ENCODE data around the gene SH2D2A. TPM values are rescaled to one million over a fixed set of nuclear protein-coding genes. Genes with fewer than 3 reads are reported as not detected.

The SH2D2A gene
- total and polyA plus RNA-seq, 2 donors (not counting 1 experiment from before 2014, with no cell fraction given), result 0.73 to 2.1 TPM

DNA sequence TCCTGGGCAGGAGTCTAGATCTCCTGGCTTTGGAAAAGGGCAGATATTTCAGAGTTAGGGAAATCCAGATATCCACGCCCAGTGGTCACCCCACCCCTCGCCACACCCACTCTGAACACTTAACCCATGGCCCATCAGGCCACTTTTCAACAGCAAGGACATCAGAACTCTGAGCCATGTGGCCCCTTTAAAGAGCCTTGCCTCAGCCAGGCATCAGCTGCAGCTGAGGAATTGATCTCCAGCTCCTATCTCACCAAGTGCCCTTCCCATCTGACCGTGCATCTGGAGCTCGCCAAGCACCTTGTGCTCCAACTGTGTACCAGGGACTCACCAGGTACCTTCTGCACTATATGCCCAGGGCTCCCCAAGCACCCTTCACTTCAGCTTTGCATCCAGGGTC, 20.2 kb upstream of the SH2D2A start:
- H3K4me1 ChIP-seq (ENCODE audit: control insufficient read depth in 2 of 2, insufficient read depth in 2 of 2, low read length in 2 of 2), result no peaks in the 10 kb centered on the region
- H3K79me2 ChIP-seq (ENCODE audit: control insufficient read depth, insufficient read depth, low read length), result no peaks in the 10 kb centered on the region
- H3K4me1 Mint-ChIP-seq, result no peaks in the 10 kb centered on the region
- no peak for DNase-seq
- H3K9me3 Mint-ChIP-seq (ENCODE audit: insufficient read depth), result no peaks in the 10 kb centered on the region
- 95% methylated on average over 3 of the region's 4 CpGs for WGBS (ENCODE audit: insufficient coverage)
- peaks cover 0 to 3% (median 0%) of the 10 kb centered on the region in 3 donors for H3K9me3 ChIP-seq (ENCODE audit: control extremely low read depth in 1 of 3, control insufficient read depth in 2 of 3, insufficient read depth in 1 of 3, low read length in 2 of 3)
- ChIA-PET POLR2A (no interaction called here), CTCF (interaction anchor here (0.6 to 3.6 kb wide), 7 partner anchors 9 to 217 kb away, joined by 3 to 26 read pairs (median 4); partner anchors contain the start of gene NTRK1)
- no peak for ATAC-seq (ENCODE audit: low read depth)
- no peak overlapping the region for H3K9ac ChIP-seq (ENCODE audit: low read length)
- H3K4me3 ChIP-seq (ENCODE audit: control extremely low read depth in 1 of 5, extremely low read depth in 1 of 5, insufficient read depth in 1 of 5, low read depth in 2 of 5, low read length in 4 of 5), result no peak overlapping the region
- H3K27me3 ChIP-seq (replicated peaks in 1 of 4; ENCODE audit: control extremely low read depth in 1 of 4, control insufficient read depth in 3 of 4, insufficient read depth in 4 of 4, low read length in 3 of 4), result peaks cover 0 to 34% (median 6%) of the 10 kb centered on the region in 4 experiments
- H3K27me3 Mint-ChIP-seq, result peaks cover 68% of the 10 kb centered on the region
- no peak overlapping the region for H3K27ac ChIP-seq (ENCODE audit: low read length in 2 of 2)
- no peaks in the 10 kb centered on the region for H4K20me1 ChIP-seq (ENCODE audit: control insufficient read depth, insufficient read depth, low read length, poor library complexity, severe bottlenecking)
- no peaks in the 10 kb centered on the region for H3K36me3 ChIP-seq (replicated peaks in 1 of 2; ENCODE audit: control extremely low read depth in 1 of 2, control insufficient read depth in 1 of 2, extremely low read depth in 1 of 2, insufficient read depth in 2 of 2, low read length in 1 of 2)
- no peak overlapping the region for H3K27ac Mint-ChIP-seq
- intact Hi-C loops (cut with micrococcal nuclease), result no loop called here
- H2AFZ ChIP-seq (ENCODE audit: insufficient read depth, low read depth, low read length, poor library complexity, severe bottlenecking), result no peak overlapping the region
- no peak overlapping the region for H3K4me2 ChIP-seq (replicated peaks; ENCODE audit: low read depth, low read length, poor library complexity, severe bottlenecking)
- H3K4me3 Mint-ChIP-seq, result no peak overlapping the region
- TF ChIP-seq EZH2 (IDR thresholded peaks at IDR 0.05; ENCODE audit: borderline replicate concordance, insufficient read depth, low read depth, low read length, poor library complexity, severe bottlenecking), result no peak
- TF ChIP-seq, protein P1, sequence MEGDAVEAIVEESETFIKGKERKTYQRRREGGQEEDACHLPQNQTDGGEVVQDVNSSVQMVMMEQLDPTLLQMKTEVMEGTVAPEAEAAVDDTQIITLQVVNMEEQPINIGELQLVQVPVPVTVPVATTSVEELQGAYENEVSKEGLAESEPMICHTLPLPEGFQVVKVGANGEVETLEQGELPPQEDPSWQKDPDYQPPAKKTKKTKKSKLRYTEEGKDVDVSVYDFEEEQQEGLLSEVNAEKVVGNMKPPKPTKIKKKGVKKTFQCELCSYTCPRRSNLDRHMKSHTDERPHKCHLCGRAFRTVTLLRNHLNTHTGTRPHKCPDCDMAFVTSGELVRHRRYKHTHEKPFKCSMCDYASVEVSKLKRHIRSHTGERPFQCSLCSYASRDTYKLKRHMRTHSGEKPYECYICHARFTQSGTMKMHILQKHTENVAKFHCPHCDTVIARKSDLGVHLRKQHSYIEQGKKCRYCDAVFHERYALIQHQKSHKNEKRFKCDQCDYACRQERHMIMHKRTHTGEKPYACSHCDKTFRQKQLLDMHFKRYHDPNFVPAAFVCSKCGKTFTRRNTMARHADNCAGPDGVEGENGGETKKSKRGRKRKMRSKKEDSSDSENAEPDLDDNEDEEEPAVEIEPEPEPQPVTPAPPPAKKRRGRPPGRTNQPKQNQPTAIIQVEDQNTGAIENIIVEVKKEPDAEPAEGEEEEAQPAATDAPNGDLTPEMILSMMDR (IDR thresholded peaks at IDR 0.05), result no peak

DNA sequence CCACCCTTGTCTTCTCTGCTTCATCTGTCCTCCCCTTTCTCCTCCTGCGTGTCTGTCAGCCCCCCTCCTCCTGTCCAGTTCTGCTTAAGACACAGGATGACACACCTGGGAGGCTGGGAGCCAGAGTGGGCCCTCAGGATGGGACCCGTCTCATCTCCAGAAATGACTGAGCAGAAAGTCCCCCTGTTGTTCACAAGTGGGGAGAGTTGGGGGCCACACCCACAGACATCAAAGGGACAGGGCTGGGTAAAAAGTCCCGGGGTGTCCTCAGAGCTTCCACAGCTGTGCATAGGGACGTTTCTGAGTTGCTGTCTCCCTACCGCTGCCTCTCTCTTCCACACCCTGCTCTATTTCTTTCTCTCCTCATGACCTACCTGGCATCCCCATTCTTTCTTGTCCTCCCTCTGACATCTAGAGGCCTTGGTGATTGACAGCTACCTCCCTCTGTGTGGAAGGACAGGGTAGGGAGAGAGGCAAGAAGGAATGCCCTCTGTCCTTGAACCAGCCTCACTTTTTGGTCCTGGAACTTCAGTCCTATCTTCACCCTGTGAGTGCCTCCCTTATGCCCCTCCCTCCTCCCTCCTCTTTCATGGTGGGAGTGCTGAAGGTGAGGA, 19.5 kb upstream of the SH2D2A start:
- WGBS (ENCODE audit: insufficient coverage), result 54% methylated on average over 3 of the region's 5 CpGs
- Histone ChIP-seq H3K4me3 (ENCODE audit: control extremely low read depth in 1 of 5, extremely low read depth in 1 of 5, insufficient read depth in 1 of 5, low read depth in 2 of 5, low read length in 4 of 5) (no peak overlapping the region), H2AFZ (ENCODE audit: insufficient read depth, low read depth, low read length, poor library complexity, severe bottlenecking) (no peak overlapping the region), H3K27me3 (replicated peaks in 1 of 4; ENCODE audit: control extremely low read depth in 1 of 4, control insufficient read depth in 3 of 4, insufficient read depth in 4 of 4, low read length in 3 of 4) (peaks cover 0 to 34% (median 6%) of the 10 kb centered on the region in 4 experiments), H3K9ac (ENCODE audit: low read length) (no peak overlapping the region), H3K4me1 (ENCODE audit: control insufficient read depth in 2 of 2, insufficient read depth in 2 of 2, low read length in 2 of 2) (no peaks in the 10 kb centered on the region), H3K27ac (ENCODE audit: low read length in 2 of 2) (no peak overlapping the region), H3K79me2 (ENCODE audit: control insufficient read depth, insufficient read depth, low read length) (no peaks in the 10 kb centered on the region), H3K36me3 (replicated peaks in 1 of 2; ENCODE audit: control extremely low read depth in 1 of 2, control insufficient read depth in 1 of 2, extremely low read depth in 1 of 2, insufficient read depth in 2 of 2, low read length in 1 of 2) (no peaks in the 10 kb centered on the region), H3K9me3 (ENCODE audit: control extremely low read depth in 1 of 3, control insufficient read depth in 2 of 3, insufficient read depth in 1 of 3, low read length in 2 of 3) (peaks cover 0 to 3% (median 0%) of the 10 kb centered on the region in 3 donors), H4K20me1 (ENCODE audit: control insufficient read depth, insufficient read depth, low read length, poor library complexity, severe bottlenecking) (no peaks in the 10 kb centered on the region), H3K4me2 (replicated peaks; ENCODE audit: low read depth, low read length, poor library complexity, severe bottlenecking) (no peak overlapping the region)
- Mint-ChIP-seq H3K4me3 (no peak overlapping the region), H3K9me3 (ENCODE audit: insufficient read depth) (no peaks in the 10 kb centered on the region), H3K27me3 (peaks cover 71% of the 10 kb centered on the region), H3K27ac (no peak overlapping the region), H3K4me1 (no peaks in the 10 kb centered on the region)
- intact Hi-C loops (cut with micrococcal nuclease), result no loop called here
- TF ChIP-seq, protein P1 (IDR thresholded peaks at IDR 0.05), result no peak
- no peak for TF ChIP-seq EZH2 (IDR thresholded peaks at IDR 0.05; ENCODE audit: borderline replicate concordance, insufficient read depth, low read depth, low read length, poor library complexity, severe bottlenecking)
- ChIA-PET CTCF (interaction anchor here (1.2 to 3.6 kb wide), 4 partner anchors 8 to 192 kb away, joined by 3 to 26 read pairs (median 6); partner anchors contain the start of gene NTRK1), POLR2A (no interaction called here)
- ATAC-seq (ENCODE audit: low read depth), result no peak
- no peak for DNase-seq

Data from B cell (primary cell).